ENCODE results near the gene PSMD11.

DNA sequence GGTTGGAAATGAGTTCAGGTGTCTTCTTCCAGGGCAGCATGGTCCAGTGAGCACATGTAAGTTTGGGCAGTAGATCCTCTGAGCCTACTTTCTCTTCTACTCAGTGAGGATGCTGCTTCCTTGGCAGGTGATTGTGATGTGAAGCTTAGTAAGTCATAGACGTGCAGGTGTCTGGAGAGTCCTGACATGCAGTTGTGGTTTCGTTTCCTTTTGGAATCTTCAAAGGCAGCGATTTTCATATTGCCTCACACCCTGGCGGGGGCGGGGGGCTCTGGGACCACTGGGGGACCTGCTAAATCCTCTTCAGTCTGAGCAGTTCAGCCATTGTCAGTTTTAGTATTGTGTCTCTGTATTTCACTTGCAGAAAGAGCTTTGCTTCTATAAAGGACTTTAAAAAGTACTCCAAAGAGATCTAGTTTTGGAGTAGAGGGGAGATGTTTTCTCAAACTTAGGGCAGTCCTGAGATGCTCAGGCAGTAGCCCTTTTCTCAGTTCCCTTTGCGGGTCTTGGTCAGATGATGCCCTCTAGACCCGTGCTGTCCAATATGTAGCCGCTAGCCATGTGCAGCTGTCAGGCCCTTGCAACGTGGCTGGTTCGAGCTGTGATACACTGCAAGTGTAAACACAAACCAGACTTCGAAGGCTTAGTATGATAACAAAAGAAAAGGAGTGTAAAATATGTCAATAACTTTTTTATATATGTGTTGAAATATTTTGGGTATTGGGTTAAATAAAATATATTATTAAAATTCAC is 38.4 kb downstream of the PSMD11 start:
- no peak for TF ChIP-seq EGR2 (tag by site-specific recombination; IDR thresholded peaks at IDR 0.05; ENCODE audit: low read depth)
- no peak for TF ChIP-seq SALL2 (tag by site-specific recombination; IDR thresholded peaks at IDR 0.05; ENCODE audit: borderline replicate concordance)
- TF ChIP-seq, protein P1, sequence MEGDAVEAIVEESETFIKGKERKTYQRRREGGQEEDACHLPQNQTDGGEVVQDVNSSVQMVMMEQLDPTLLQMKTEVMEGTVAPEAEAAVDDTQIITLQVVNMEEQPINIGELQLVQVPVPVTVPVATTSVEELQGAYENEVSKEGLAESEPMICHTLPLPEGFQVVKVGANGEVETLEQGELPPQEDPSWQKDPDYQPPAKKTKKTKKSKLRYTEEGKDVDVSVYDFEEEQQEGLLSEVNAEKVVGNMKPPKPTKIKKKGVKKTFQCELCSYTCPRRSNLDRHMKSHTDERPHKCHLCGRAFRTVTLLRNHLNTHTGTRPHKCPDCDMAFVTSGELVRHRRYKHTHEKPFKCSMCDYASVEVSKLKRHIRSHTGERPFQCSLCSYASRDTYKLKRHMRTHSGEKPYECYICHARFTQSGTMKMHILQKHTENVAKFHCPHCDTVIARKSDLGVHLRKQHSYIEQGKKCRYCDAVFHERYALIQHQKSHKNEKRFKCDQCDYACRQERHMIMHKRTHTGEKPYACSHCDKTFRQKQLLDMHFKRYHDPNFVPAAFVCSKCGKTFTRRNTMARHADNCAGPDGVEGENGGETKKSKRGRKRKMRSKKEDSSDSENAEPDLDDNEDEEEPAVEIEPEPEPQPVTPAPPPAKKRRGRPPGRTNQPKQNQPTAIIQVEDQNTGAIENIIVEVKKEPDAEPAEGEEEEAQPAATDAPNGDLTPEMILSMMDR (tag by site-specific recombination; IDR thresholded peaks at IDR 0.05), result no peak
- no peak for TF ChIP-seq ZNF501 (tag by site-specific recombination; IDR thresholded peaks at IDR 0.05)
